NCI-H1436 (cell line): Measurements from ENCODE around the gene EFEMP2.
"Not testable (repeated sequence)": the region's sequence is repeated elsewhere in the genome, so short reads cannot be mapped to it uniquely, and the experiment has no call there.

ENCODE experiments used
- DNase-seq: peaks from one replicate; lab custom pipeline; 2025; lab: John Stamatoyannopoulos, UW

EFEMP2 gene

DNA sequence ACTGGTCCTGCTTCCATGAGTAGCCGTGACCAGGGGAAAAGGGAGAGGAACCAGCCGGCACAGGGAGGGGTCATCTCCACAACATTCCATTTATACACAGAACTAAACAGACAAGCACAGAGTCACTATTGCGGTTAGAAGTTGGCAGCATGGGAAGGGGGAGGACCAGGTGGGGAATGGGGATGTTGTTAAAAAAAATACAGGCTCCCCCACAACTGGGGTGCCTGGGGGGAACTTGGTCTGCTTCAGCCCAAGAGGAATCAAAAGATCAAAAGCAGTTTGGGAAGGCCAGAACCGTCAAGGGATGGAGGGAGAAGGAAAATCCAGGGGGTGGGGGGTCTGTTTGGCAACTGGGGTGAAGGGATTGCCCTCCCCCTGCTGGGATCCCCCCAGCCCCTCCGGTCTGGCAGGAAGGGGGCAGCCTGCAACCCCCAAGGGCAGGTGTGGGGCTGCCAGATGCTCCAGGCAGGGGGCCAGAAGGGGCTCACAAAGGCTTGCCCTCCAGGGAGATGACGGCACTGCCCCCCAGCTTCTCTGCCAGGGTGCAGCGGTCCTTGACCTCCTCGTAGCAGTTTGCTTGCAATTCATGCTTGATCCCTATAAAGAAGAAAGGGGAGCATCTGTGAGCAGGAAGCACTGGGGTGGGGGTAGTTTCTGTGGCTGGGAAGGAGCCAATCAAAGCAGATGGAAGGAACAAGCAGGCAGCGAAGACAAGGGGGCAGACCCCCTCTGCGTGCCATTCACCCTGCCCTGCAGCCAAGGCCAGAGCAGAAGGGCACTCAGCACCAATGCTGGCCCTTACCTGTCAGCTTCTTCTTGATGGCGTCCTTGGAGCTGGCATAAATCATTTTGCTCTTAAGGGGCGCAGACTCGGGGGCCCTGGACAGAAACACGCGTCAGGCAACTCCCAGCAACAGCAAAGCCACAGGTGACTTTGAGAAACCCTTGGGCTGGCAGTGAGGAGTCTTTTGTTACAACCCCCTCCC is 17.5 kb downstream of the EFEMP2 start:
- DNase-seq = no peak

DNA sequence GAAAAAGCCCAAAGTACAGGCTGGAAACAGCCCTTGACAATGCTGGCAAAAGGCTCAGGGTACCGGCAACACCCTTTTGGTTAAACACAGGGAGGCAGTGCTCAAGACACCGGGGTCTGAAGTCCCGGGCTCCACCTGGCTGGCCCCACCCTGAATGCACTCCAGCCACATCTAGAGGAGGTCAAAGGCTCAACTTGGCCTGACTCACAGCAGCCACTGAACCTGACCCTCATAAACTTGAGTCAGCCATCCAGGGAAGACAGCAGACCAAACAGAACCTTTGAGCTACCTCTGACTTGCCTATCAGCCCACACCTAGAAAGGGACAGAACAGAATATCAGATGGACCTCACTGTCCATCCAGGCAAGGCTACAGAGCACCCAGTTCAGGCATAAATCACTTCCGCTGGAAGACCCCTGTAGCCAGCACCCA is 18.4 kb downstream of the EFEMP2 start:
- DNase-seq = no peak

DNA sequence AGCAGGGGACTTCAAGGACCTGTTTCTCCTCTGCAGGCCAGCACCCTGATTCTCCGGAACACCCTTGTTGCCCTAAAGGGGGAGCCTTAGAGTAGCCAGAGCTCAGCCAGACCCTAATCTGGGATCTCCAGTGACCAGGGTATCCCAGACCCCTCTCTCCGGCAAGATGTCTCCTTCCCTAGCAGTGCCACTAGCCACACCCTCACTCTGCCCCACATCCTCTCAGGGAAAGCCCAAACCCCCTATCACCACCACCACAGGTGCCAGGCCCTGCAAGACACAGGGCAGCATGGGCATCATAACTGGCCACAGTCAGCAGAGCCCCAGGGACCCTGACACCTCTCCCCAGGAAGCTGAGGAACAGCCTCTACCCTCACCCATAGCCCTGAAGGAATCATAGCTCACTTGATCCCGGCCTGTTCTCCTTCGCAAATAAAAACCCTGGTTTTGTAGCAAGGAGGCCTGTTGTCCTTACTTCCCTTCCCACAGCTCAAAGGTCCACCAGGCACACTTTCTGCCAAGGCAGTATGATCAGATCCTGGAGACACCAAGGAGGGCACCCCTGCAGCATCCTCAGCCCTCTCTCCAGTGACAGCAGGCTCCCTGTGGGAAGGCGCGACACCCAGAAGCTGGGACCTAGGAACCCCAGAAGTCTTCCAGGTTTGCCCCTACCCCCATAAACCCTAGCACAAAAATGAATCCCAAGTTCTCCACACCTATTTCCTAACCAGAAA is 19.2 kb downstream of the EFEMP2 start:
- DNase-seq = no peak

DNA sequence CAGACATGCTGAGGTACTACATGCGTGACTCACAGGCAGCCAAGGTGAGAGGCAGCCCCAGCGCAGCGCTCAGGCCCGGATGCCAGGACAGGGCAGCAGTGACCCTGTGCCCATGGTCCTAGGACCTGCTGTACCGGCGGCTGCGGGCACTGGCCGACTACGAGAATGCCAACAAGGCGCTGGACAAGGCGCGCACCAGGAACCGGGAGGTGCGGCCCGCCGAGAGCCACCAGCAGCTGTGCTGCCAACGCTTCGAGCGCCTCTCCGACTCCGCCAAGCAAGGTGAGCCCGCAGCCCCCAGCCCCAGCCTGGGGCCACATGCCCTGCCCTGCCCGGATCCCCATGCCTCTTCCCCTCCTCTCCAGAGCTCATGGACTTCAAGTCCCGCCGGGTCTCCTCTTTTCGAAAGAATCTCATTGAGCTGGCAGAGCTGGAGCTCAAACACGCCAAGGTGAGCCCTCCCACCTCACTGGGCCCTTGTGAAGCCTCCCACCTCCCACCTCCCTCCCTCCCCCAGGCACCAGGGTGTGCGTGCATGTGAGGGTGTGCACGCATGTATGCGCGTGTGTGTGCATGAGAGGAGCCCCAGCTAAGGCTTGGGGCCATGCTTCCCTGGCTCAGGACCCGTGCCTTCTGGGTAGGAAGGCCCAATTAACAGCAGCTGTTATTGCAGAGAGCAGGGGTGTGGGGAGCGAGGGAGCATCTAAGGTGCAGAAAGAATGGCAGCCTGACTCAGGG is 19.9 kb downstream of the EFEMP2 start:
- DNase-seq = no peak

DNA sequence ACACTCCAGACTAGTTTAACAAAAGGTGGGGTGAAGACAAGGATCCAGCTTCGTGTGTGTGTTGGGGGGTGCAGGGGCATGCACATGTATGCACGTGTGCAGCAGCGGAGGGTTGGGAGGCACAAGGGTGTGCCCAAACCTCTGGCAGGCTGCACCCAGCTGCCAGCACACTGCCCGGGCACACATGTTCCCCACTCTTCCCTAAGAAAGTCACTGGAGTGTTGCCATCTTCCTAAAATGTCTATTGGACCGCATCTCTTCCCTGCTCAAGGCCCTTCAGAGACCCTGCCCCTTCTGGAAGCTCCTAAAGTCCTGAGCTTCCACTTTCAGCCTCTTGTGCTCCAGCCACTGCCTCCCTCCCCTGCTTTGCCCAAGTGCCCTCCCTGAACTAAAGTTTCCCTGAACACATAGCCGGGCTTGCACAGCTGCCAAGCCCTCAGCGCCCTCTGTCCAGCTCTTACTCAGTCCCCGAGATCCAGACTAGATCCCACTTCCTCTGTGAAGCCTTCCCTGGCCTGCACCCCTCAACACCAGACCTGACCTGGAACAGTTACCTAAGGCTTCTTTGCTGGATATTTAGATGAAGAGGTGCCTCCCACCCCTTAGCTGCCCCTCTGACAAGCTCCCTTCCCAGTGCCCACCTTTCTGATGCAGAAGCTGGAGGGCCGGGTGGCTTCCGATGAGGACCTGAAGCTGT is 20.6 kb downstream of the EFEMP2 start:
- no peak for DNase-seq

DNA sequence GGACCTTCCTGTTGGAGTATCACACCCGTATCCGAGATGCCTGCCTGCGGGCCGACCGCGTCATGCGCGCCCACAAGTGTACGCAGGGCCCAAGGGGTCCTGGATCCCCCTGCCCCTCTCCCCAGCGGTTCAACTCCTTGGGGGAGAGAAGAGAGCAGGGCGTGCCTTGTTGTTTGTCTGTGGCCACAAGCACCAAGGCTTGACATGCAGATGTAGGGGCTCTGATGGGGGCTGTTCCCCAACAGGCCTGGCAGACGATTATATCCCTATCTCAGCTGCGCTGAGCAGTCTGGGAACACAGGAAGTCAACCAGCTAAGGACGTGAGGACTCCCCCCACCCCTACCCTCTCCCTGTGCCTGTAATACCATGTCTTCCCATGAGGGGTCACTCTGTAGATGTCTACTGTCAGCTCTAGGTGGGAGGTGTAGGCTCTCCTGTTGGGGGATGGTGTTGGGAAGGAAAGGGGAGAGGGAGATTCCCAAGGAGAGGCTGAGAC is 21.5 kb downstream of the EFEMP2 start:
- DNase-seq = no peak

DNA sequence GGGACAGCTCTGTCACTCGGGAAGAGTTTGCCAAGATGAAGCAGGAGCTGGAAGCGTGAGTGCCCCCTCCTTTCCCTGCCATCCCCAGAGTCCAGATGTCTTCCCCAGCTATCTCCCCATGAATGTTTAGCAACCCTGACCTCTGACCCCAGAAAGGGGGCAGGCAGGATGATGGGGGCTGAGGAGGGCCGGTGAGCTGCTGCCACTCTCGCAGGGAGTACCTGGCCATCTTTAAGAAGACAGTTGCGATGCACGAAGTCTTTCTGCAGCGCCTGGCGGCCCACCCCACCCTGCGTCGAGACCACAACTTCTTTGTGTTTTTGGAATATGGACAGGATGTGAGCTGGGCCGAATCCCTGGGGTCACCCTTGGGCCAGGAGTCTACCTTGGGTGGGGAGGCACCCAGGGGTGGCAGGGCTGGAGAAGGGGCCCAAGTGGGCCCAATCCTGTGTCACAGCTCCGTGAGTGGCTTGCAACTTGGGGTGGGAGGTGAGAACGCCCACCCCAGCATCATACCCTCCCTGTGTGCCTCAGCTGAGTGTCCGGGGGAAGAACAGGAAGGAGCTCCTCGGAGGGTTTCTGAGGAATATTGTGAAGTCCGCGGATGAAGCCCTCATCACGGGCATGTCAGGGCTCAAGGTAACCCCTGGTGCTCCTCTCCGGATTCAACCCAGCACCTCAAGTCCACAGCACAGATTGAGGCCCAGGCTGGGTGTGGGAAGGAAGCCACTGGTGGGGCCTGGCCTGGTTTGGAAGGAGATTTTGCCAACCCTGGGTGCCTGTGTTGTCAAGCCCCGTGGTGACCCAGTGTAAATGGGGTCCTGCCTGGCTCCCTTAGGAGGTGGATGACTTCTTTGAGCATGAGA is 22.1 kb downstream of the EFEMP2 start:
- DNase-seq = no peak

DNA sequence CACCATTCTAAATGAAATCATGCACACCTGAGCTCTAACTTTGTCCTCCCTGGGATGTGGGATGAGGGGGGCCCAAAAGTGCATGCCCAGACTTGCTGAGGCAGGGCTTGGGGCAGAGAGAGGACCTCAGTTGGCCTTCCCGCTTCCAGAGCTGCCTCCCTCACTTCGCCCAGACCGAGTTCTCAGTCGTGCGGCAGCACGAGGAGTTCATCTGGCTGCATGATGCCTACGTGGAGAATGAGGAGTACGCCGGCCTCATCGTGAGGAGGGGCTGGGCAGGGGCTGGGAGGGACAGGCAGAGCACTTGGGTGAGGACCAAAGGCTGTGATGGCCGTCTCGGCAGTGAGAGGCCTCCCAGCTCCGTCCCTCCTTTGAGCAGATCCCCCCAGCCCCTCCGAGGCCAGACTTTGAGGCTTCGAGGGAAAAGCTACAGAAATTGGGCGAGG is 22.8 kb downstream of the EFEMP2 start:
- no peak for DNase-seq

DNA sequence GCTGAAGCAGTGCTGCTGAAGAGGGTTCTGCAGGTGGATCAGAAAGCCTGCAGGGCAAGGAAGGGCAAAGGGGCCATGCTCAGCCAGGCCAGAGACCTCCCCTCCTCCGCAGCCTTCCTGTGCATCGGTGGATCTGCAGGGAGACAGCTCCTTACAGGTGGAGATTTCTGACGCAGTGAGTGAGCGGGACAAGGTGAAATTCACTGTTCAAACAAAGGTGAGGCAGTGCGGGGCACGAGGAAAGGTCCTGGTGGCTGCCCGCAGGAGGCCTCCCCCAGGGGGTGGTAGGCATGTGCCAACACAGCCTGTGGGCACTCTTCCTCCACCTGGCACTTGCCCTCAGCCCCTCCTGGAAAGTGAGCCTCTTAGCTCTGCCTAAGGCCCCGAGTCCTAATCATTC is 23.2 kb downstream of the EFEMP2 start:
- DNase-seq = no peak

DNA sequence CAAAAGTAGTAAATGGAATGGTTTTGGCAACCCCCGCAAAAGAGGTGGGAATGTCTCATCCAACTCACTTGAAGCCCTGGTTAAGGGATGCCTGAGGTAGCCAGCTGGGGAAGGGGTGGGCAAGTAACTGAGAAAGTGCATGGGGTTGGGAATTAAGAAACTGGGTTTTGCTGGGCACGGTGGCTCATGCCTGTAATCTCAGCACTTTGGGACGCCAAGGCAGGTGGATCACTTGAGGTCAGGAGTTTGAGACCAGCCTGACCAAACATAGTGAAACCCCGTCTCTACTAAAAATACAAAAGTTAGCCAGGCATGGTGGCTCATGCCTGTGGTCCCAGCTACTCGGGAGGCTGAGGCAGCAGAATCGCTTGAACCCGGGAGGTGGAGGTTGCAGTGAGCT is 23.9 kb downstream of the EFEMP2 start:
- DNase-seq = not testable (repeated sequence)

DNA sequence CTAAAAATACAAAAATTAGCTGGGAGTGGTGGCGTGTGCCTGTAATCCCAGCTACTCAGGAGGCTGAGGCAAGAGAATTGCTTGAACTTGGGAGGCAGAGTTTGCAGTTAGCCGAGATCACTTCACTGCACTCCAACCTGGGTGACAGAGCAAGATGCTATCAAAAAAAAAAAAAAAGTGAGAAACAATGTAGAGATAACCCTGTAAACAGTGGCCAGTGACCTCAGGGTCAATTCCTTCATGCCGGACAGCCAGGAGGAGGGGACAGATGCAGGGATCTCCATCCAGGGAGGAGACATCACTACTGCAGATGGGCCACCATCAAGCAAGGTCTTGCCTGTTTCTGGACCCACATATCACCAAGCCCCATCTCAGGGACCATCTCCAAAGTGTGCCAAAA is 24.9 kb downstream of the EFEMP2 start:
- no peak for DNase-seq

DNA sequence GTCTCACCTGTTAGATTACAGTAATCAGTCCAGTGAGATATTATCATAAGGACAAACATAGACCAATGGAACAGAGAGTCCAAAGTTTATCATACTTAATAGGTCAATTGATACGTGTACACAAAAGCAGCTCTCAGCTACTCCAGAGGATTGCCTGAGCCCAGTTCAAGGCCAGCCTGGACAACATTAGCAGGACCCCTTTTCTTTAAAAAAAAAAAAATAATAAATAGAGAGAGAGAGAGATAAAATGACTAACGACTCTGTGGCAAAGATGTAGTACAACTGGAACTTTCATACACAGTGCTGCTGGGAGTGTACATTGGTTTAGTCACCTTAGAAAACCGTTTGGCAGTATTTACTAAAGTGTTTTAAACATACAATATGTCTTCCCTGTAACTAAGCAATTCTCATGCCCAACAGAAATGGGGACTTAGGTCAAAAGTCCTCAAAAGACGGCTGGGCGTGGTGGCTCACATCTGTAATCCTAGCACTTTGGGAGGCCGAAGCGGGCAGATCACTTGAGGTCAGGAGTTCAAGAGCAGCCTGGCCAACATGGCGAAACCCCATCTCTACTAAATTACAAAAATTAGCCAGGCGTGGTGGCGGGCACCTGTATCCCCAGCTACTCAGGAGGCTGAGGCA is 28.2 kb downstream of the EFEMP2 start:
- no peak for DNase-seq

DNA sequence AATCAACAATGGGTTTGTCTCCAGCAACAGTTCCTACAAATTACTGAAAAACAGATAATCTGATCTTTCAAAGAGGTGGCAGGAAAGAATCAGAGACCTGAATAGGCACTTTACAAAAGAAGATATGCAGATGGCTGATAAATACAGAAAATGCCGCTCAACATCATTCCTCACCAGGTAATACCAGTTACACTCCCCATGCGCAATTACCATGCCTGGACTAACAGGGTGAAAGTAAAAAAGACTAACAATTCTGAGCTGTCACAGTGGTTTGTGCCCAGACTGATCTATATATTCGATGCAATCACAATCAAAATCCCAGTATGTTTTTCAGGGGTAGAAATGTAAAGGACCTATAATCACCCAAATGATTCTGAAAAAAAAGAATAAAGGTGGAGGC is 28.8 kb downstream of the EFEMP2 start:
- no peak for DNase-seq

DNA sequence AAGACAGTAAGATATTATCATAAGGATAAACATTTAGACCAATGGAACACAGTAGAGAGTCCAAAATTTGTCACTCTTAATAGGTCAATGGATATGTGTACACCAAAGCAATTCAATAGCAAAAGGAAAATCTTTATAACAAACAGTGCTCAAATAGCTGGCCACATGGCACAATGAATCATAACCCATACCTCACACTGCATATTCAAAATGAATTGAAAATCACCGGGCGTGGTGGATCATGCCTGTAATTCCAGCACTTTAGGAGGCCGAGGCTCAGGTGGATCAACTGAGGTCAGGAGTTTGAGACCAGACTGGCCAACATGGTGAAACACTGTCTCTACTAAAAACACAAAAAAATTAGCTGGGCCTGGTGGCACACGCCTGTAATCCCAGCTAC is 30.5 kb downstream of the EFEMP2 start:
- DNase-seq = no peak

DNA sequence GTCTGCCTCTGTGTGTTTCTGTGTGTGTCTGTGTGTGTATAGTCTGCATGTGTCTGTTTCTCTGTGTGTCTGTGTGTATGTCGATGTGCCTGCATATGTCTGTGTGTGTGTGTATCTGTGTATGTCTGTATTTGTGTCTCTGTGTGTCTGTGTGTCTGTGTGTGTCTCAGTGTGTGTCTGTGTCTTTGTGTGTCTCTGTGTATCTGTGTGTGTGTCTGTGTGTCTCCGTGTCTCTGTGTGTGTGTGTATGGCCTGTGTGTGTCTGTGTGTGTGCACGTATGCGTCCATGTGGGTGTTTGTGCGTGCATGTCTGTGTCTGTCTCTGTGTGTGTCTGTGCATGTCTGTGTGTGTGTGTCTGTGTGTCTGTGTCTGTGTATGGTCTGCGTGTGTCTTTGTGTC is 38.4 kb downstream of the EFEMP2 start:
- DNase-seq = no peak

DNA sequence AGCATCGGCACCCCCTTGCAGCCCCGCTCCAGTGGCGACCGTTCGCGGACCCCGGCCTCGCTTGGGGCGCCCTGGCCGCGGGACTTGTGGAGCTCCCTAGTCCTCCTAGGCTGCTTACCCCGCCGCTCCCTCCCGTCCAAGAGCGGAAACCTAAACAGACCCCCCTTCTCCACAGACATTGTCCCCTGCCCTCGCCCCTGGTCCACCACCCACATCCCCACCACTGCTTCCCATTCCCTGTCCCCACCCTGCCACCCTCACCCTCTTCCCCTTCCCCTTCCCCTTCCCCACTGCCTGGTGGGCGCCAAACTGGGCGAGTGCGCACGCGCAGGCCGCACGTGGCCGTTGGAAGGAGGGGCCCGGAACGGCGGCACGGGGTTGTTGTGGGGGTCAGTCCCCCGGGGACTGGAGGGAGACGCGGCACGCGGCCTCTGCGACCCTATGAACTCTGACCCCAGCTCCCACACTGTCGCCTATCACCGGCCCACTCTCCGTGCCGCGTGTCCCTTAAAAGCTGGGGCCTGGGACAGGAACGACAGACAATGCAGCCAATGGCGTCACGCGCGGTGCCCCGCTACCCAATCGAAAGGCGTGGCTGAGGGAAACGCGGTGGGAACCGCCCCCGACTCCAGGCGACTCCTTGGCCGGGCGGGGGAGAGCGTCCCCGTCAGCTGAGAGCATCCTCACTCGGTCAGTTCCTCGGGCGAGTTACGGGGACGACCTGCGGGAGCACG is 39.1 kb downstream of the EFEMP2 start, which contains the start of gene SNX32:
Gene SNX32 (plus strand): TSS at position 667 of the 734 bp plus-strand sequence. CDS start 103 bp downstream, outside the sequence.
- peak; percentile 85 for DNase-seq

DNA sequence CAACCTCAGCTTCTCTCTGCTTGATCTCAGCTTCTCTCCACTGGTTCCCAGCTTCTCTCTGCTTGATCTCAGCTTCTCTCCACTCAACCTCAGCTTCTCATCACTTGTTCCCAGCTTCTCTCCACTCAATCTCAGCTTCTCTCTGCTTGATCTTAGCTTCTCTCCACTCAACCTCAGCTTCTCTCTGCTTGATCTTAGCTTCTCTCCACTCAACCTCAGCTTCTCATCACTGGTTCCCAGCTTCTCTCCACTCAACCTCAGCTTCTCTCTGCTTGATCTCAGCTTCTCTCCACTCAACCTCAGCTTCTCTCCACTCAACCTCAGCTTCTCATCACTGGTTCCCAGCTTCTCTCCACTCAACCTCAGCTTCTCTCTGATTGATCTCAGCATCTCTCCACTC is 40.4 kb downstream of the EFEMP2 start:
- DNase-seq = not testable (repeated sequence)

DNA sequence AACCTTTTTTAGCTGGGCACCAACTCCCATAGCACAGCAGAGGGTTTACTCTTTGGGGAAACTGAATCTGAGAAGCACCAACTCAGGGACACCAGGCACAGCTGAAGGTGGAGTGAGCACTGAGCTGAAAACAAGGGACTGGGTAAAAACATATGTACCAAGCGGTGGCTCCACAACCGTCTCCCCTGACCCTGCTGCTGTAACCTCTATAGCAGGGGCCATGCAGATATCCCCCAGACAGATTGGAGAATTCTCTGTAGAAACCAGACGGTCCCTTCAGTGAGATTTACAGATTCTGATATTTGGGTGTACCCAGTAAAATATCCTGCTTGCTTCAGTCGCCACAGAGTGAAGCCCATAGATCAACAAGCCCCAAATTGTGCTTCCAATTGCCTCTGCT is 43.1 kb downstream of the EFEMP2 start:
- no peak for DNase-seq
